ENCODE measurements around the gene LACTBL1. TPM values are rescaled to one million over a fixed set of nuclear protein-coding genes. Genes with fewer than 3 reads are reported as not detected.

The LACTBL1 gene
- total and polyA plus RNA-seq, 5 donors = not detected

DNA sequence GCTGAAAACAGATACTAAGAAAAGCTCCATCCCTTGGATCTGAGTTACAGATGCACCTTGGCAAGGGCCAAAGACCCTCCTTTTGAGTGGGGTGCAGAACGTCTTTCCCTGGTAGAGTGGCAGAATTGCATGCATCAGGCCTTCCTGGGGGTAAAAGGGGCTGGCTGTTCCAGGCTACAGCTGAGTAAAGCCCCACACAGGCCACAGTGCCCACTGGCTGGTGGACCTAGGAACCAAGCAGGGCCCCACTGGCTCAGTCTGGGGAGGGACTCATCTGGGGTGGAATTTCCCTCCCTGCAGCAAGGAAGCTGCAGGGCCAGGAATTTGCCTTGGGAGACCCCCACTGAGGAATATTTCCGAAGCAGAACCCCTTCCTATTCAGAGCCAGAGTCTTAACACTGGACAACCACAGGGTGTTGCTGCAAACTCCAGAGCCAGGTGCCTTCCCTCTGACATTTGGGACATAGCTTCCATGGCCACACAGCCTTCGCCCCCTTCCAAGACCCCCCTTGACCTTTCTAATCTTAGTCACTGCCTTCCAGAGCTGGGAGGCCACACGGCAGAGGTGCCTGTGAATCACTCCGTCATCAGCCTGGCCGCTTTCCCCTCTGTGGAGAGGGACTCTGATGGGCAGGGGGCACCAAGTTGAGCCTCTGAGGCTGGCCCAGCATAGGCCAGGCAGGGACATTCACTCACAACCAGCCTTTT is 52.5 kb downstream of the LACTBL1 start:
- DNase-seq (no peak), ATAC-seq (peak; percentile 37 to 48)
- Histone ChIP-seq H3K27me3 (ENCODE audit: control insufficient read depth, insufficient read depth) (no peaks in the 10 kb centered on the region), H3K4me1 (ENCODE audit: control insufficient read depth, insufficient read depth, low read length) (no peaks in the 10 kb centered on the region), H3K4me3 (ENCODE audit: low read length) (no peak overlapping the region), H3K27ac (ENCODE audit: low read length) (peak overlapping the region; percentile 46), H3K9me3 (ENCODE audit: control insufficient read depth, low read length) (no peaks in the 10 kb centered on the region)
- intact Hi-C loops (cut with DNase I) = loop anchor here in 1 of 4 donors (10.0 kb wide), 1 partner anchor 215 kb away; no protein-coding TSS in a partner anchor
- 59% methylated on average over 6 of the region's 6 CpGs for WGBS

DNA sequence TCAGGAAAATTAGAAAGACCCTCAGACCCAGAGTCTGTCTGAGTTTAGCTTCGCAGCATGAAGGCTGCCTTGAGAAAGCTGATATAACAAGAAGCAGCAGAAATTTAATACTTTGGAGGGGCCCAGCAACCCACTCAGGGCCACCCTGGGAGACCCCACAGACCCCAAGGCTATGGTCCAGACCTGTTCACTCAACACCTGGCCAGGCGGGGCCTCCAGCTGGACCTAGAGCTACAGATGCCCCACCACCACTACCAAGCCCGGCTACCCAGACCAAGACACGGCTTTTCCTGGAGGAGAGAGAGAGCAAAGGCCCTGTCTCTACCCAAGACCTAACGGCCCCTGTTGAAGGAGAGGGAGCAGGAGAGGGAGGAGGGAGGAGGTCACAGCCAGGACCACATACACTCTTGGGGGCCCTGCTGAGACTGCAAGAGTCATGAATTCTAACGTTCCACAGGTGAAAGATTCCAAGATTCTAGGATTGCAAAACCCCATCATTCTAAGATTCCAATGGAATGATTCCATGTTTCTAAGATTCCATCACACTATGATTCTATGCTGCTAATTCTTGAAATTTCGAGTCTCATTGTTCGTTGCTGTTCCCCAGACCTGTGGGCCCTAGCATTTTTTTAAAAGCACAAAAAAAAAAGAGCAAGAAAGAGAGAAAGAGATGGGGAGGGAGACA is 53.2 kb downstream of the LACTBL1 start:
- ATAC-seq = no peak
- DNase-seq = no peak
- intact Hi-C loops (cut with DNase I) = loop anchor here in 1 of 4 donors (10.0 kb wide), 1 partner anchor 215 kb away; no protein-coding TSS in a partner anchor
- no peaks in the 10 kb centered on the region for H3K9me3 ChIP-seq (ENCODE audit: control insufficient read depth, low read length)
- H3K27me3 ChIP-seq (ENCODE audit: control insufficient read depth, insufficient read depth) = no peaks in the 10 kb centered on the region
- 72% methylated on average over 8 of the region's 8 CpGs for WGBS
- H3K4me3 ChIP-seq (ENCODE audit: low read length) = no peak overlapping the region
- no peak overlapping the region for H3K27ac ChIP-seq (ENCODE audit: low read length)
- no peaks in the 10 kb centered on the region for H3K4me1 ChIP-seq (ENCODE audit: control insufficient read depth, insufficient read depth, low read length)

DNA sequence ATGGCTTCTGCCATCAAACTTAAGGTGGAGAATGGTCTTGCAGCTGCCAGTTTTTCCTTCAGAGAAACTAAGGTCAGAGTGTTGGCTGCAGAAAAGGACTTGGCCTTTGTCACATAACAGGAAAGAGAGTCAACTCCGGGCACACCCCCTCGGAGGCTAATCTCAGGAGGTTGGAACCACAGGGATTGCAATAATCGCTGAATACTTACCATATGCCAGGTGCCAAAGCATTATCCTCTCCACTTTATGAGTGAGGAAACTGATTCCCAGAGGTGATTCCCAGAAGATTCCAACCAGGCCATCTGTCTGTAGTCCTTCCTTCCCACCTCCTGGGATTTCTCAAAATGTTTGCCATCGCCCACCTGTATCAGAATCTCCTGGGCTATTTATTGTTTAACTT is 54.0 kb downstream of the LACTBL1 start:
- no peaks in the 10 kb centered on the region for H3K9me3 ChIP-seq (ENCODE audit: control insufficient read depth, low read length)
- 56% methylated on average over 4 of the region's 4 CpGs for WGBS
- H3K4me3 ChIP-seq (ENCODE audit: low read length) = no peak overlapping the region
- intact Hi-C loops (cut with DNase I) = no loop called here
- H3K27me3 ChIP-seq (ENCODE audit: control insufficient read depth, insufficient read depth) = no peaks in the 10 kb centered on the region
- H3K4me1 ChIP-seq (ENCODE audit: control insufficient read depth, insufficient read depth, low read length) = no peaks in the 10 kb centered on the region
- no peak overlapping the region for H3K27ac ChIP-seq (ENCODE audit: low read length)
- ATAC-seq (no peak), DNase-seq (no peak)

DNA sequence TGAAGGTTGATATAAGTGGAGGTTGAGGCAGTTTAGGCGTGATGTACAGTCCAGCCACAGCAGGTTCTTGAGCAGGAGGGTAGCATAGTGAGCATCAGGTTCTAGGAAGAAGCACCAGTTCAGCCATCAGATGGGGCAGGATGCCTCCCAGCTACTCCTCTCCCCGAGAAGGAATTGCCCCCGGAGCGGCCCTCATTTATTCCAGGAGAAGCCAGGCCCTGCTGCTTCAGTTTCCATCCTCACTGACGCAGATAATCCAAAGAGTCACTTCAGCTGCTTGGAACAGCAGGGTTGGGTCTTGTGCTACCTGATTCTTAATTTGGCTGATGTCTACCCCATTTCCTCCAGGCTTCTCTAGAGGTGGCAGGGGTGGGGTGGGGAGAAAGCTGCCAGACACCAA is 54.7 kb downstream of the LACTBL1 start:
- ATAC-seq = no peak
- H3K27me3 ChIP-seq (ENCODE audit: control insufficient read depth, insufficient read depth) = no peaks in the 10 kb centered on the region
- WGBS = 80% methylated on average over 5 of the region's 5 CpGs

DNA sequence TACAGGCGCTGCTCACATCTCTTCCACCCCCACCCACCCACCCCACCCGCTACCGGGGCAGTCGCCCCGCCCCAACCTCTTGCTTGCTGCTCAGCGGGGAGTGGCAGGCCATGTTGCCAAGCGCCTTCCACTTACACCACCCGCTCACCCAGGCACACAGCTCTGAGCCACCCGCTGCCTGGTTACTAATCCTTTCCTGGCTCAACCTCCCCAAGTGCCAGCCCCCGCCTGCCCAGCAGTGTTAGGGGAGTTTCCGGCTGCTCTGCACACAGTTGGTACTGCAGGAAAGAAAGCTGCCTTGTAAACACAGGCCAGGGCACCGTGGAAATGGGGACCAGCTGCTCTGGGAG is 56.2 kb downstream of the LACTBL1 start:
- ATAC-seq = no peak
- 79% methylated on average over 12 of the region's 12 CpGs for WGBS
- DNase-seq = no peak
- Histone ChIP-seq H3K27ac (ENCODE audit: low read length) (no peak overlapping the region), H3K4me3 (ENCODE audit: low read length) (no peak overlapping the region), H3K27me3 (ENCODE audit: control insufficient read depth, insufficient read depth) (no peaks in the 10 kb centered on the region), H3K9me3 (ENCODE audit: control insufficient read depth, low read length) (no peaks in the 10 kb centered on the region), H3K4me1 (ENCODE audit: control insufficient read depth, insufficient read depth, low read length) (no peaks in the 10 kb centered on the region)
- intact Hi-C loops (cut with DNase I) = no loop called here

More for the DNA sequence above, 54.7 kb downstream of the LACTBL1 start:
- Histone ChIP-seq H3K4me3 (ENCODE audit: low read length) (no peak overlapping the region), H3K27ac (ENCODE audit: low read length) (no peak overlapping the region), H3K4me1 (ENCODE audit: control insufficient read depth, insufficient read depth, low read length) (no peaks in the 10 kb centered on the region), H3K9me3 (ENCODE audit: control insufficient read depth, low read length) (no peaks in the 10 kb centered on the region)
- no peak for DNase-seq
- intact Hi-C loops (cut with DNase I) = no loop called here

DNA sequence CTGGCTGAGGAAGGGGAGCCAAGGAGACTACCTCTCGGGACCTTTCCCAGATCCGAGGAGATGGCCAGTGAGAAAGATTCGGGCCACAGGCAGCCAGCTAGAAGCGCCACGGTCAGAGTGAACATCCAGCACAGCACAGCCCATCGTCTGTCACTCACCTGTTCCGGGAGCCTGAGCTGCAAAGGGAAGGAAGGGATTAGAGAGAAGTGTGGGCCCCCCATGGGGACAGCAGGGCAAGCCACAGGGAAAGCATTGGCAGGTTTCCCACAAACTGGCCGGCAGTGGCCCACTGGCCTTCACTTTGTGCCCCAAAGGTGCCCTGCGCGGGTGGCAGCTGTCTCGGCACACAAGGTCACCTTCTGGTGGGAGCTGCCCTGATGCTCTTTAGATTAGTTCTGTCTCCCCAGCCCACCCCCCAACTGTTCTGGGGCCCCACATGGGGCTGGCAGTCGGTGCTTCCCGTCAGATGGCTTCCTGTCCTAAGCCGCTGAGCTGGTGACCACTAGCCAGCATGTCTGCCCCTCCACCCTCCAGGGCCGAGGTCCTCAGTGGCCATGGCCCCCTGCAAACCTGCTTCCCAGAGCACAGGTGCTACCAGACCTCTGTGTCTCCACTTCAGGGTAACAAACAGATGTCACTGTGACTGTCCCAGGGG is 56.7 kb downstream of the LACTBL1 start:
- Histone ChIP-seq H3K9me3 (ENCODE audit: control insufficient read depth, low read length) (no peaks in the 10 kb centered on the region), H3K27me3 (ENCODE audit: control insufficient read depth, insufficient read depth) (no peaks in the 10 kb centered on the region), H3K4me1 (ENCODE audit: control insufficient read depth, insufficient read depth, low read length) (no peaks in the 10 kb centered on the region), H3K4me3 (ENCODE audit: low read length) (no peak overlapping the region), H3K27ac (ENCODE audit: low read length) (no peak overlapping the region)
- no peak for ATAC-seq
- WGBS = 58% methylated on average over 15 of the region's 15 CpGs
- no peak for DNase-seq
- intact Hi-C loops (cut with DNase I) = no loop called here

DNA sequence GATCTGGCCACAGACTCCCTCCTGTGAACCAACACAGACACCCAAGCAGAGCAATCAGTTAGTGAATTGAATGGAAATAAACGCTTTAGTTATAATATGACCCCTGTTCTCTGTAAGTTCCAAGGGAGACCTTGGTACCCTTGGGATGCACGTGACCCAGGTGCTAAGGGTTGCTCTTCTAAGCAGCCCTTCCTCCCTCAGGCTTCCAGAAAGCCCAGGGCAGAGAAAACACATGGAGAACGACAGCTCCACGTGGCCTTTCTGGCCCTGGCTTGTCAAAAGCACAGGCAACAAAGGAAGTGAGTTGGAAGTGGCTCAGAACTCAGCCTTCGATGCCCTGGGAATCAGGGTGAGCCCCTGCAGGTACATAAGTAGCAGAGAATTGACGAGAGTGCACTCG is 57.4 kb downstream of the LACTBL1 start:
- Histone ChIP-seq H3K4me1 (ENCODE audit: control insufficient read depth, insufficient read depth, low read length) (no peaks in the 10 kb centered on the region), H3K27me3 (ENCODE audit: control insufficient read depth, insufficient read depth) (no peaks in the 10 kb centered on the region), H3K4me3 (ENCODE audit: low read length) (no peak overlapping the region), H3K27ac (ENCODE audit: low read length) (no peak overlapping the region), H3K9me3 (ENCODE audit: control insufficient read depth, low read length) (no peaks in the 10 kb centered on the region)
- intact Hi-C loops (cut with DNase I) = no loop called here
- no peak for DNase-seq
- WGBS = 64% methylated on average over 7 of the region's 7 CpGs
- ATAC-seq = no peak

DNA sequence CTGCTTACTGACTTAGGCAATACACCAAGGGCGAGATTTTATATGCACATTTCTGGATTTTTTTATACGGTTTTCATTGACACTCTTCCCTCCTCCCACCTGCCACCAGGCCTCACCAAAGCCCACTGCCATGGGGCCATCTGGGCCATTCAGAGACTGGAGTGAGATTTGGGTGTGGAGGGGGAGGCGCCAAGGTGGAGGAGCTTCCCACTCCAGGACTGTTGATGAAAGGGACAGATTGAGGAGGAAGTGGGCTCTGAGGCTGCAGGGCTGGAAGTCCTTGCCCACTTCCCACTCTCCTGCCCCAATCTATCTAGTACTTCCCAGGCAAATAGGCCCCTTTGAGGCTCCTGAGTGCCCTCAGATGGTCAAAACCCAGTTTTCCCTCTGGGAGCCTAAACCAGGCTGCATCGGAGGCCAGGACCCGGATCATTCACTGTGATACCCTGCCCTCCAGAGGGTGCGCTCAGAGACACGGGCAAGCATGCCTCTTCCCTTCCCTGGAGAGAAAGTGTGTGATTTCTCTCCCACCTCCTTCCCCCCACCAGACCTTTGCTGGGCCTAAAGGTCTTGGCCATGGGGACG is 57.9 kb downstream of the LACTBL1 start:
- DNase-seq (no peak), ATAC-seq (no peak)
- Histone ChIP-seq H3K4me3 (ENCODE audit: low read length) (no peak overlapping the region), H3K27ac (ENCODE audit: low read length) (no peak overlapping the region), H3K9me3 (ENCODE audit: control insufficient read depth, low read length) (no peaks in the 10 kb centered on the region), H3K4me1 (ENCODE audit: control insufficient read depth, insufficient read depth, low read length) (no peaks in the 10 kb centered on the region), H3K27me3 (ENCODE audit: control insufficient read depth, insufficient read depth) (no peaks in the 10 kb centered on the region)
- intact Hi-C loops (cut with DNase I) = no loop called here
- 82% methylated on average over 8 of the region's 8 CpGs for WGBS

GRCh38 chr1:22914156-22914555 is 58.5 kb downstream of the LACTBL1 start:
- 86% methylated on average over 10 of the region's 10 CpGs for WGBS

DNA sequence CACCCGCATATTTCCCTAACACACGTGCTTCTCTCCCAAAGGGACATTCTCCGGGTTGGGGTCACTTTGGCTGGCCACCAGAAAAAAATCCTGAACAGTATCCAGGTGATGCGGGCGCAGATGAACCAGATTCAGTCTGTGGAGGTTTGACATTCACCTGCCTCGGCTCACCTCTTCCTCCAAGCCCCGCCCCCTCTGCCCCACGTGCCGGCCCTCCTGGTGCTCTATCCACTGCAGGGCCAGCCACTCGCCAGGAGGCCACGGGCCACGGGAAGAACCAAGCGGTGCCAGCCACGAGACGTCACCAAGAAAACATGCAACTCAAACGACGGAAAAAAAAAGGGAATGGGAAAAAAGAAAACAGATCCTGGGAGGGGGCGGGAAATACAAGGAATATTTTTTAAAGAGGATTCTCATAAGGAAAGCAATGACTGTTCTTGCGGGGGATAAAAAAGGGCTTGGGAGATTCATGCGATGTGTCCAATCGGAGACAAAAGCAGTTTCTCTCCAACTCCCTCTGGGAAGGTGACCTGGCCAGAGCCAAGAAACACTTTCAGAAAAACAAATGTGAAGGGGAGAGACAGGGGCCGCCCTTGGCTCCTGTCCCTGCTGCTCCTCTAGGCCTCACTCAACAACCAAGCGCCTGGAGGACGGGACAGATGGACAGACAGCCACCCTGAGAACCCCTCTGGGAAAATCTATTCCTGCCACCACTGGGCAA is 59.1 kb downstream of the LACTBL1 start:
- no peaks in the 10 kb centered on the region for H3K9me3 ChIP-seq (ENCODE audit: control insufficient read depth, low read length)
- ATAC-seq (no peak), DNase-seq (no peak)
- no peaks in the 10 kb centered on the region for H3K27me3 ChIP-seq (ENCODE audit: control insufficient read depth, insufficient read depth)
- no peak overlapping the region for H3K4me3 ChIP-seq (ENCODE audit: low read length)
- no peaks in the 10 kb centered on the region for H3K4me1 ChIP-seq (ENCODE audit: control insufficient read depth, insufficient read depth, low read length)
- intact Hi-C loops (cut with DNase I) = no loop called here
- no peak overlapping the region for H3K27ac ChIP-seq (ENCODE audit: low read length)
- 65% methylated on average over 24 of the region's 24 CpGs for WGBS

More at GRCh38 chr1:22914156-22914555, 58.5 kb downstream of the LACTBL1 start:
- ATAC-seq (no peak), DNase-seq (no peak)
- no peak overlapping the region for H3K4me3 ChIP-seq (ENCODE audit: low read length)
- no peaks in the 10 kb centered on the region for H3K9me3 ChIP-seq (ENCODE audit: control insufficient read depth, low read length)
- intact Hi-C loops (cut with DNase I) = no loop called here
- no peak overlapping the region for H3K27ac ChIP-seq (ENCODE audit: low read length)
- H3K27me3 ChIP-seq (ENCODE audit: control insufficient read depth, insufficient read depth) = no peaks in the 10 kb centered on the region
- no peaks in the 10 kb centered on the region for H3K4me1 ChIP-seq (ENCODE audit: control insufficient read depth, insufficient read depth, low read length)

Data from right cardiac atrium (tissue), 5 donors.